GM18508 (cell line): ENCODE measurements around the gene MKX.
"Not testable (repeated sequence)": the region's sequence is repeated elsewhere in the genome, so short reads cannot be mapped to it uniquely, and the experiment has no call there.

Experiments used
- ATAC-seq: cut with Tn5 transposase; IDR thresholded peaks from one replicate; pipeline ENCODE4 v1.9.1; 2021; ENCODE audit warnings: moderate number of reproducible peaks; ENCODE audit not compliant: insufficient read depth, unreplicated experiment

The MKX gene

DNA sequence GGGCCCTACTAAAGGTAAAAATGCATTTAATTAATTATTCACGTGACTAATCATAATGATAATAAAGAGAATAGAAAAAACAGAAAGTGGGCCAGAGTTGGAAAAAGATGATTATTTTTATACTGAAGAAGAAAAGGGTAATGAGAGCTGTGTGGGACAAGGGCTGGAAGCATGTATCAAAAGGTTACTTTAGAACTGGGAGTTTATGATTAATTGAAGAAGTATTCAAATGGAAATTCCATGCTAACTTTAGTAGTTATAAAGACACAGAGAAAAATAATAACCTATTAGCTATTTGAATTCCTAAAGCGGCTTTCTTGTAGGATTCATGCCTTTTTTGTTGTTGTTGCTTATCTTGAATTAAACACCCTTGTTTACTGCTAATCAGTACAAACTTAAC is 49.9 kb downstream of the MKX start:
- ATAC-seq = no peak

DNA sequence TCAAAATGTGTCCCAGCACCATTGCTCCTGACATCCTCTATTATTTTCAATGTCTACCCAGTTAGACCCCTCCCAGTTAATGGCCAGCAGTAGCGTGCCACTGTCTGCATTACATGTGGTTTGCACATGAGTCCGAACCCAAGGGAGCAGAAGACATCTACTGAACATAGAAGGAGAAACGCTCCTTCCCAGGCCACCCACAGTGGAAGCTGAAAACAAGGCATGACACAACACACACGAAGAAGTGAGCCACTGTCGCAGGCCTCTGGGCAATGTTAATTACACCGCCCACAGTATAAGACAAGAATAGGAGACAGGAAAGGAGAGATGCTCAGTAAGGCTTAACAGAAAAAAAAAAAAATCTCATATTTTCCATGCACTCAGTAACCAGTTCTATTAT is 50.5 kb downstream of the MKX start:
- ATAC-seq = no peak

DNA sequence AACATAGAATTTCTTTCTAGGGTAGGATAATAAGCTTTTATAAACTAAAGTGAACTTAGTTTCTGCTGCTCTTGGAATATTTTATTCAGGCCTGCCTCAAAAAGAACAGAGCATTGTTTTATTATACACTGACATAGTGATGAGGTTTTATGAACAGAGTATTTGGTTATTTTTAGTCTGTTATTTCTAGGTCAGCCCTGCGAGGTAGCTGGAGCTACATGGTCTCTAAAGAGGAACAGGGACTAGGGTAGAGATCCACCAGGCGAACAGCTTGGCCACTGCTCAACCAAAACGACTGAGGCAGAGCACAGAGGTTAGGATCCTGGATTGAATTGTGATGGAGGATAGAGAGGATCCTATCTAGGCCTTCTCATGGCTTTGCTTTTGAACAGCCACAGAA is 53.0 kb downstream of the MKX start:
- no peak for ATAC-seq

DNA sequence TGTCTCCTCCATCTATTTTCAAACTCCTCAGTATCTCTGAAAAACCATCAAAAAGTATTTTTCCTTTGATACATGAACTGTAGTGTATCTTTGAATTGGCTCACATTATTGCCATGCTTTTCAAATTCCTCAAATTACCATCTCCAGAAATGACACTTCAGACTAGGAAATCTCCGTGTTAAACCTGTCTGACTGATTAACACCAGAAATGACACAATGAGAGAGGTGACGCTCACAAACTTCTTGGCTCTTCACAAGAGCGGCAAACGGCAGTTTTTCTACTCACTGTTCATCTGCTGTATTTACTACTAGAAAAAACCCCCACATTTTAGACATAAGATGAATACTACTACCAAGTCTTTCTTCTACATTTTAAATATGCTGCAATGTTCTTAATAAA is 56.6 kb downstream of the MKX start:
- ATAC-seq = no peak

DNA sequence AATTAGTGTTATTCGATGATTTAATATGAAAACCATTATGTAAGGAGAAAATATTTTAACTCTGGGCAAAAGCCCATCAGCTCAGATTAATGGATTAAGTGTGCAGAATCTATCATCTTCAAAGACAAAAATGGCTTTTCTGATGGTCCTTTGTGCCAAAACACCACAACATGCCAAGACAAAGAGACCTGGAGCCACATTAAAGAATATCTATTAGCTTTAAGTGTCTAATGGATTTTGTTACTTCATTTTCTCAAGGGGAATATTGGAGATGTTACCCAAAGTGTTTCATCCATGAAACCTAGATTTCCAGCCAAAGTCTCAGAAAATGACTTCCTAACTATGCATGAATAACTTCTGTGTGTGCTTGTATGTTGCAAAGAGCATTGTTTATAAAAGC is 57.3 kb downstream of the MKX start:
- no peak for ATAC-seq

DNA sequence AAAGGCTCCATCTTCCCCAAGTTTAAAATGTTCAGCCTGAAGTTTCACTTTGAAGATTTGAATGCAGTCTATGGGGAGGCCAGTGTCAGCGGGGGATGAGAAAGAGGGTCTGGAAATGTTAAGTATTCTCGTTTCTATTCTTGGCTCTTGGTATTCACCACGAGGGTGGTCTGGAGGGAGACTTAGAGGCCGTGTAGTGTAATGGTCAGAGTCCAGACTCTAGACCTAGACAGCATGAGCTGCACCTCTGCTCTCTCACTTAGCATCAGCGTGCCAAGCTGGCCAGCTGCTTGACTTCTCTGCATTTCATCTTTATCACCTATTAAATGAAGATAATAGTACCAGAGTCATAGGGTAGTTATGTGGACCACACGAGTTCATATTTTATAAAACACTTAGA is 57.9 kb downstream of the MKX start:
- no peak for ATAC-seq

DNA sequence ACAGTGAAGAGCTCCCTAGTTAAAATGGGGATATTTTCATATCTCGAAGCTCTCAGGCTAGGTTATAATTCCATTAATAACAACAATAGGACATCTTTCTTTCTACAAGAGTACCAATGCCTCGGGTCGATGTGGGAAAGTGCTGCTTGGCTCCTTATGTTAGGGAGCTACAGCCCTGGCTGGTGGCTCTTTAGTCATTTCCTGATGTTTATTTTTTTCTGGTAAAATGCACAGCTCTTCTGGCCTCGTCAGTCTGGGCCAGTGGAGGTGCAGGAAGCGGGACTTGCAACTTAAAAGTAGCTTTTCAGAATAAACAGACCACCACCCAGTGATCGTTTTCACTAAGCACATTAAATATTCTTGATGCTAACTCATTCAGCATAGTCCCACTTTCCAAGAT is 58.3 kb downstream of the MKX start:
- ATAC-seq = no peak

DNA sequence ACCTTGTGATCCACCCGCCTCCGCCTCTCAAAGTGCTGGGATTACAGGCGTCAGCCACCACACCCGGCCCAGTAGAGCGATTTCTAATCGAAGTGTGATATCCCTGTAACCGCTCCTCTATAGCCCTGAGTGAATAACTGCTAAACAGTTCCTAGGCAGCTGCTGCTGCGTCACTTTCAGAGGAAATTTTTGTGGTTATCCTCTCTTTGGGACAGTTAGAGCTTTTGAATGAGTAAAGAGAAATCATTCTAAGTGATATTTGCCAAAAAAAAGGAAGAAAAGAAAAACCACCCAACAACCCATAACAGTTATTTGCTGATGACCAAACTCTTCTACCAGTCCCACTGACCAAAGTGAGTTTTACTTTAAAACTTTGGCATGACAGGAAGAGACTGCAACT is 59.9 kb downstream of the MKX start:
- no peak for ATAC-seq

DNA sequence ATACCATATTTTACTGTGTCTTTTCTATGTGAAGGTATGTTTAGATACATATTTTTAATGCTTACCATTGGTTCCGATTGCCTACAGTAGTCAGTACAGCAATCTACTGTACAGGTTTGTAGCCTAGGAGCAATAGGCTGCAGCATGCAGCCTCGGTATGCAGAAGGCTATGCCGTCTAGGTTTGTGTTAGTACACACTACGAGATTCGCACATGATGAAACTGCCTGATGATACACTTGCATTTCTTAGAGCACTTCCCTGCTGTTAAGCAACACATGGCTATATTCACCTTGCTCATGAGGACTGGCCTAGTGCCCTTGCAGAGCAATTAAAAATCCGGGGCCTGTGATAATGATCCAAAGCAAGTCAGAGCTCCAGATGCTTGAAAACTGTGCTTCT is 62.4 kb downstream of the MKX start:
- ATAC-seq = no peak

DNA sequence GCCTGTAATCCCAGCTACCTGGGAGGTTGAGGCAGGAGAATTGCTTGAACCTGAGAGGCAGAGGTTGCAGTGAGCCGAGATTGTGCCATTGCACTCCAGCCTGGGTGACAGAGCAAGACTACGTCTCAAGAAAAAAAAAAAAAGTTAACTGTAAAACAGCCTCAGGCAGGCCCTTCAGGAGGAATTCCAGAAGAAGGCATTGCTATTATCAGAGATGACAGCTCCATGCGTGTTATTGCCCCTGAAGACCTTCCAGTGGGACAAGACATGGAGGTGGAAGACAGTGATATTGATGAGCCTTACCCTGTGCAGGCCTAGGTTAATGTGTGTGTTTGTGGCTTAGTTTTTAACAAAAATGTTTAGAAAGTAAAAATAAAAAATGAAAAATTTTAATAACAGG is 63.8 kb downstream of the MKX start:
- not testable (repeated sequence) for ATAC-seq

DNA sequence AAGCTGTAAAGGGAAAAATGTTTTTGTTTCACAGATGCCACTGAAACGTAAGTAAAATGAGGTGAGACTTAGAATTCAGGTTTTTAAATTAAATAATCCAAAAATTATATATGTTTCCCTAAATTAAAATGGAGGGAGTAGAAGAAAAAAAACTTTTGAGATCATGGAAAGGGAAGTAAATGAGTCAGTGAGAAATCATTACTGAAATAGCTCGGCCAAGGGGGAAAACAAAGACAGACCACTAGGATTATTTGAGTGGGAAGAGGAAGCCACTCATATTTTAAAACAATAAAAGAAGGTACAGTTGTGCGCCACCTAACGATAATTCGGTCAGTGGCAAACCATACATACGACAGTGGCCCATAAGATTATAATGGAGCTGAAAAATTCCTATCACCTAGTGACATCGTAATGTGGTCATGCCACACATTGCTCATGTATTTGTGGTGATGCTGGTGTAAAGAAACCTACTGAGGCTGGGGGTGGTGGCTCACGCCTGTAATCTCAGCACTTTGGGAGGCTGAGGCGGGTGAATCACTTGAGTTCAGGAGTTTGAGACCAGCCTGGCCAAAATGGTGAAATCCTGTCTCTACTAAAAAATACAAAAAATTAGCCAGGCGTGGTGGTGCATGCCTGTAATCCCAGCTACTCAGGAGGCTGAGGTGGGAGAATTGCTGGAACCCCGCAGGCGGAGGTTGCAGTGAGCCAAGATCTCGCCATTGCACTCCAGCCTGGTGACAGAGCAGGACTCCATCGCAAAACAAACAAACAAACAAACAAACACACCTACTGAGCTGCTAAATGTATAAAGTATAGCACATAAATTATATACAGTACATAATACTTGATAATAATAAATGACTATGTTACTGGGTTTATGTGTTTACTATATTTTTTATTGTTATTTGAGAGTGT is 64.7 kb downstream of the MKX start:
- no peak for ATAC-seq

DNA sequence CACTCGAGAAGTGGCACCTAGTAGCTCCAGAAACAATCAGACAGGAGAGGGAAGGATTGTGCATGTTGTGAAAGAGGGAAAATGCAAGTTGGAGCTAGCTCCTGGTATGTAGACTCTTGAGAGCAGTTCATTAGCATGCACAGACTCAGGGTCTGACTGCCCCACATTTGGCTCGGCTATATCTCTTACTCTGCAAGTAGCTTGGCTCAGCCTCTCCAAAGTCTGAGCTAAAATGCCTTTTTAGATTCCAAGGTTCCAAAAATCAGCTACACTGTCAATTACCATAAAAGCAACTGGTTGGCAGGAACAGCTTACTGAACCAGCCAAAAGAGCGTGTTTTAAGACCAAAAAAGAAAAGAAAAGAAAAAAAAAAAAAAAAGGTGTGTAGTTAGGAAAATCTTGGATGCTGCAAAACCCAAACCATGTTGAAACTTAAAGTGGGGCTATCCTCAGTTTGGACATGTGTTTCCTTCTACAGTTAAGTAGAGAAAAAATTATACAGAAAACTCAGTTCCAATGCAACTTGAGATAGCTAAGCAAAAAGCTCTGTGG is 65.5 kb downstream of the MKX start:
- ATAC-seq = no peak

DNA sequence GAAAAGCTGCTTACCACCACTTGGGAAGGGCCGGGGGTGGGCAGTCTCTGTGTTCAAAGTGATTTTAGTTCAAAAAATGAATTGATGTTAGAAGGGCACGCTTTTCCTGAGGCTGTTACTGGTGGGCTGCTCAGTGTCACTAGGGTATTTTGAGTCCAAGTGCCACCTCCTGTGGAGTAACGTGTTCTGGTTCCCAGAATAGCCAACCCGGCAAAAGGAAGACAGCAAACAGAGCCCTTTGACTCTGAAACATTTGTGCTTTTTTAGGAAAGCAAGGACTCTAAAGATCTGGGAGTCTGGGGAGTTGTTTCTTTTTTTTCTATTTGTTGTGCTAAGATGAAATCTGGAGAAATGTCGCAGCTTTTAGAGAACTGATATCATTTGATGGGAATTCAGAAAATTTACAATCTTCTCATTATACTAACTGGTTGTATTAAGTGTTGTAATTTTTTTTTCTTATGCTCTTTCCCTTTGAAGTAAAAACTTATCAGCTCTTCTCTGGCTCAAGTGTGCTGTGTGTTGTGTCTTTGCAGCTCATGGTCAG is 66.2 kb downstream of the MKX start:
- no peak for ATAC-seq

DNA sequence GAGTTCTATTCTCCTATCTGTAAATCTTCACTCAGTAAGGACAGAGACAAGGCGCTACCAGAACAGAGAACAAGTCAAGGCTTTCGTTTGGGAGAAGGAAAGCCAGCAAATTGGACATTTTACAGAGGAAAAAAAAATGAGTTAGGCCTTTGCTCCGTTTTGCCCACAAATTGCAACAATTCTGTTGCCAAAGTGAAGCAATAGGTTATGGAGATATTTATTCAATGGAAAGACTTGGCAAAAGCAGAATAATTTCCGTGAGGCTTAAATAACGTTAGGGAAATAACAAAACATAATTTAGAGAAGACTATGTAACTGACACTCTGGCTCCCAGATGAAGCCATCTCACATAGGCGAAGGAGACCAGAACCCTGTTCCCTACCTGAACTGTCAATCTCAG is 67.5 kb downstream of the MKX start:
- no peak for ATAC-seq

DNA sequence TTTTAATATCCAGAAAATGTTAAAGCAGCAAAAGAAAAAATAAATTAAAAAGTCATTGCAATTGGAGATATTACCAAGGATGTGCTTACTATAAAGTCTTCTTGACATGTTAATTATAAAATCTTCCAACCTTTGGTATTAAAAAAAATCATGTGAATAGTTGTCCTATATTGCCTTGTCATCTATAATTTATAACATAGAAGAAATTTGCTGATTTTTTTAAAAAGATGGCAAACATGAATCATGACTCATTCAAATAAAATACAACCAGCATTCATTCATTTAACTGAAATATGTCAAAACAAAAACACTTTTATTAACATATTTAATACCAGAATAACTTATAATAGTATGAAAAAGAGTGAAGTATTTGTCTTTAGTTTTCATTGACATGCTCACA is 72.6 kb downstream of the MKX start:
- ATAC-seq = no peak

DNA sequence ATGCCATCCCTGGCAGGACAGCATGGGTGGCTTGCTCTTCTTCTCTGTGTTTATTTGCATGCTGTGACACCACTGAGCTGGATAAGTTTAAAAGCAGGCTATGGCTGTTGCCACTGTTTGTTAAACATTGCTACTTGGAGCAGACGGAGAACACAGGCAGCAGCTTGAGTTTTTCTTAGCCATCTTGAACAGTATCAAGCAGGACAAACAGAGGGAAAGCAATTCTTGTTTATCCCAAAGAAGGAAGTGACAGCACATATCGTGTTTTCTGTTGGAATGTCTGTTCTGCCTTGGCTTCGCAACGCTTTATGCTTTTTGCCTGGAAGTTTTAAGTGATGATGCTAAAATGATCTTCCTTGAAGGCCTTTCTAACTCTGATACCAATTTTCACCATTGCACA is 73.8 kb downstream of the MKX start:
- no peak for ATAC-seq

DNA sequence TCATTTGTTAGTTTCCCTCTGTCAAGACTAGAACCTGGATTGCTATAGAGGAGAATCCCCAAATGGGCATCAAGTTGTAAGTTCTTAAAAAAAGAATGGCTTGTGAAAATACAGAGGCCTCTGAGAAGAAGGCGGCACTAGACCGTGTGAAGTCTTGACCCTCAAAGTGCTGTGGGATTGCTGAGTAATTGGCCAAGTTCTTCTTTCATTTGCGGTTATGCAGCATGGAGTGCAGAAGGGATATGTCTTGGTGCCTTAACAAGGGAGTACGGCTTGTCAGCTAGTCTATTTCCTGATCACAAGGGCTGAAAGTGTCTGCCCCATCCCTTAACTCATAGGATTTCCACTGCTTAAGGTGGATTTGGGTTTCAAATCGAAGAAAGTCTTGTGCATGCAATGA is 81.2 kb downstream of the MKX start:
- no peak for ATAC-seq

DNA sequence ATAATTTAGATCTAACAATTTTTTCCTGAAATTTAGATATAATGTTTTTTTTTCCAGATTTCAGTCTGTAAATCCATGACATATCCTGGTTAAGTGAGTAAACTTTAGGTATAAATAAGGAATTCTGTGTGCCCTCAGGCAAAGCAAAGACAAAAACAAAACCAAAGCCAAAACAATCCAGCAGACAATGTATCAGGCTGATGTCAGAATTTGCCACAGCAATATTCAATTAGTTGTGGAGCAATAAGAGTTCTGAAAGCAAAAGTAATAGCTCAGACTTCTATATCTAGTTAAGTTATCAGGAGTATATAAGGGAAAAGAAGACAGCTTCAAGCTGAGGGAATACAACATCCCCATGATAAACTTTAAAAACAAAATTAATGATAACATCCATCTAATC is 82.0 kb downstream of the MKX start:
- ATAC-seq = no peak

DNA sequence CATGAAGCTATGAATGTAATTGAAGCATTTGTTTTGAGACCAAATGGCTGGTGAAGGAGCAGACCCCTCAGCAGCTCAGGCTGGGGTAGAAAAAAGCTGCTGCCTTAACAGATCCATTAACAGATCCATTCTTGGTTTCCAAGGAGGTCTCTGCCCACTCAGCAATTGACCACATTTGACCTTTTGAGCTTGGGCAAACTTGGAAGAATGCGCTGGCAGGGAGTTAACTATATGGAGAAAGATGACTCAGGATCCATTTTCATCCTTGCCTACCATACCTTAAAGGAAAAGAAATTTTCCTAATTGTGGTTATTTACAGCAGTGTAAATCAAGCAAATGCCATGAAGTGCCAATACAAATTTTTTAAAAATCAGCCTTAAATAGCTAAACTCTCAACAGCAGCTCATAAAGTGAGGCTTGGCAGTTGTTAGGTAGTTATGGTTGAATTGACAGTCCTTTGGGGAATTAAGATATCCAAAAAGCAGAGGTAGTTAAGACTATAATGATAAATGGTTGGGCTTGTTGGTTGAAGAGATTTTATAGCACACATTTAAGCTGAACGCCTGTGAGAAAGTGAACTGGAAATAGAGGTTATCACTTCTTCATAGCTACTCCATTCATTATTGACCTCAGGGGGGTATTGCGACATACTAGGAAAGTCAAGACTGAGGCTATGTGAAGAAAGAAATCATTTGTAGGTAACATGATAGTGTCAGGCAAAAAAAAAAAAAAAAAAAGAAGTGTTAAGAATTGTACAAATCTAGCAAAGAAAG is 83.9 kb downstream of the MKX start:
- ATAC-seq = no peak

DNA sequence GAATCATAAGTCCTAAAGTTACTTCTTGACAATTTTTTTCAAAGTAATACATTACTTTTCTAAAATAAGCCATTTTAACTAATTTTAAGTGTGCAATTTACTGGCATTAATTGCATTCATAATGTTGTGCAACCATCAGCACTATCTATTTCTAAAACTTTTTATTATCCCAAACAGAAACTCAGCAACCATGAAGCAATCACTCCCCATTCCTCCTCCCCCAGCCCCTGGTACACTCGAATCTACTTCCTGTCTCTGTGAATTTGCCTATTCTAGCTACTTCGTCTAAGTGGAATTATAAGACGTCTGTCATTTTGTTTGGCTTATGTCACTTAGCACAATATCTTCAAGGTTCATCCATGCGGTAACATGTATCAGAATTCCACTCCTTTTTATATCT is 84.9 kb downstream of the MKX start:
- no peak for ATAC-seq

DNA sequence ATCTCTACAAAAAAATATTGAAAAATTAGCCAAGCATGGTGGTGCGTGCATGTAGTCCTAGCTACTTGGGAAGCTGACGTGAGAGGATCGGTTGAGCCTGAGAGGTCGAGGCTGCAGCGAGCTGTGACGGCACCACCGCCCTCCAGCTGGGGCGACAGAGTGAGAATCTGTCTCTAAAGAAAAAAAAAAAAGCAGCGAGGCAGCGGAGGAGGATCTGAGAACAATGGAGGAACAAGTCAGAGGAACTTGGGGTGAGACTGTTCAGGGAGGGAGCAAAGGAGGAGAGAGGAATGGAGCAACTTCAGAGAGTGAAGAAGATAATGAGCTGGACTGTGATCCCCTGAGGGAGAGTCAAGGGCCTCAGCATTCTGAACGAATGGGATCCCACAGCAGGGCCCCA is 85.4 kb downstream of the MKX start:
- ATAC-seq = no peak
